ENCODE measurements around the gene URM1.

Gene URM1

DNA sequence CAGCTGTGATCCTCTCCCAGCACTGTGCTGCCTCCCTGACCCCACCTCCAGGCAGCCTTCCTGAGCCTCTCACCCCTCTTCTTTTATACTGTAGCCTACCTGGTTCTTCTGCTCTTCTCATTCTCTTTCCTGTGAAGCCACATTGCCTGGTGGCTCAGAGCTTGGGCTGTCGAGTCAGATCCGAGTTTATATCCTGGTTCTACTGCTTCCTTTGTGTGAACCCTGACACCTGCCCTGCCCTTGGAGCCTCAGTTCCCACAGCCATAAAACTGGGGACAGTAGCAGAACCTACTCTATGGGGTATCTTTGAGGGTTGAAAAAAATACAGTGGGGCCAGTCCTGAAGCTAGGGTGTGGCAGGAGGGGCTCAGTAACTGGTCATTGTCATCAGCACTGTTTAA is 22.0 kb upstream of the URM1 start:
- no peak for DNase-seq (ENCODE audit: low read depth)

DNA sequence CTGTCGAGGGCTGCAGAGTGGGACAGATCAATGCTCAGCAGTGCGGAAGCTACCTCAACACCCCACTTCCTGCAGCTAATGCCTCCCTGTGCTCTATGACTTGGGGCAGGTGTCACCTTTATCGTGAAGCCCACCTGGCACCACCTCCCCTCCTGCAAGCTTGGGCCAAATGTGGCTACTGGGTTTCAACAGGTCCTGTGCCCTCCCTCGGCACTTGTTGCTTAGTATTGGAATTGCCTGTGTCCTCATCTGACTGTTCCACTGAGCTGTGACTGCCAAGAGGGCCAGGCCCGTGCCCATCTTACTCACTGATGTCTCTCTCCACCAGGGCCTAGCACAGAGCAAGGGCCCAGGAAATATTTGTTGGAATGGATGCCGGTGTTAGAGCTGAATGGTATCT is 21.4 kb upstream of the URM1 start:
- DNase-seq (ENCODE audit: low read depth), result no peak

- DNase-seq (ENCODE audit: low read depth), result no peak
Observed at GRCh38 chr9:128355451-128355850, 15.7 kb upstream of the URM1 start.

GRCh38 chr9:128358090-128358489 is 13.1 kb upstream of the URM1 start:
- no peak for DNase-seq (ENCODE audit: low read depth)

- DNase-seq (ENCODE audit: low read depth), result no peak
Observed at GRCh38 chr9:128358861-128359260, 12.3 kb upstream of the URM1 start.

DNA sequence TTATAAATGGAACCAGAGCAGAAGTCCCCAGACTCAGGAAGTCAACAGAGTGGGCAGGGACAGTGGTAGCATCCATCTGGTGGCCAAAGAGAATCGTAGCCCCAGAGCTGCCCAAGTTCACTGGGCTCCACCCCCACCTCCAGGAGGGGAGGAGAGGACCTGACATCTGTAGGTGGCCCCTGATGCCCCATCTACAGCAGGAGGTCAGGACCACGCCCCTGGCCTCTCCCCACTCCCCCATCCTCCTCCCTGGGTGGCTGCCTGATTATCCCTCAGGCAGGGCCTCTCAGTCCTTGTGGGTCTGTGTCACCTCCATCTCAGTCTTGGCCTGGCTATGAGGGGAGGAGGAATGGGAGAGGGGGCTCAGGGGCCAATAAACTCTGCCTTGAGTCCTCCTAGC is 10.3 kb upstream of the URM1 start:
- DNase-seq (ENCODE audit: low read depth), result no peak

DNA sequence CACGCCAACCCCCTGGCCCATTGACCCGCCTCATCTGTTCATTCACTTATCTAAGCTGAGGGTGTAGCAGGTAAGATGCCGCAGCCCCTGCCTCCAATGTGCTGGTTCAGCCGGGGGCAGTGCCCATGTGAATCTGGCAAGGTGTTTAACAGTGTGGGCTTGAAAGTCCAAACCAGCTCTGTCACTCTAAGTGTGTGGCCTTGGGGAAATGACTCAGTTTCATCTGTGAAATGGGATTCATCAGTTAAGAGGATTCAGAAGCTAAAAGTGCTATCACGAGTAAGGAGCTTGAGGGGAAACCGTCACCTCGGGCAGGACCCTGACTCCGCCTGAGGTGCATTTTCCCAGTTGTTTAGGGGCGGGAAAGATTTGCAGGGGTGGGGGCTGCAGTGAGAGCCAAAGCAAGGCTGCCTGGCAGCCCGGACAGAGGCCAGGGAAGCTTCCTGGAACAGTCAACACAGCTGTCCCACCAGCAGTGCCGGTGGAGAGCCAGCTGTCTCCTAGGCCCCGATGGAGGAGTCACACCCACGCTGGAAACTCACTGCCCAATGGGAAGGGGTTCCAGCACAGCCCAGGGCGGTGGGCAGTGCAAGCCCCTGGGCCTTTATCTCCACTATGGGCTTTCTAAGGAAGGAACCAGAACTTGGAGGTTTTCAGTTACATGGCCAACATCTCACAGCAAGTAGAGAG is 9.7 kb upstream of the URM1 start:
- no peak for DNase-seq (ENCODE audit: low read depth)

GRCh38 chr9:128361986-128362646 is 9.1 kb upstream of the URM1 start:
- peak; percentile 77 for DNase-seq (ENCODE audit: low read depth)

- DNase-seq (ENCODE audit: low read depth), result no peak
Observed at GRCh38 chr9:128362774-128363173, 8.4 kb upstream of the URM1 start.

- no peak for DNase-seq (ENCODE audit: low read depth)
Observed at GRCh38 chr9:128365525-128365924, 5.6 kb upstream of the URM1 start.

DNA sequence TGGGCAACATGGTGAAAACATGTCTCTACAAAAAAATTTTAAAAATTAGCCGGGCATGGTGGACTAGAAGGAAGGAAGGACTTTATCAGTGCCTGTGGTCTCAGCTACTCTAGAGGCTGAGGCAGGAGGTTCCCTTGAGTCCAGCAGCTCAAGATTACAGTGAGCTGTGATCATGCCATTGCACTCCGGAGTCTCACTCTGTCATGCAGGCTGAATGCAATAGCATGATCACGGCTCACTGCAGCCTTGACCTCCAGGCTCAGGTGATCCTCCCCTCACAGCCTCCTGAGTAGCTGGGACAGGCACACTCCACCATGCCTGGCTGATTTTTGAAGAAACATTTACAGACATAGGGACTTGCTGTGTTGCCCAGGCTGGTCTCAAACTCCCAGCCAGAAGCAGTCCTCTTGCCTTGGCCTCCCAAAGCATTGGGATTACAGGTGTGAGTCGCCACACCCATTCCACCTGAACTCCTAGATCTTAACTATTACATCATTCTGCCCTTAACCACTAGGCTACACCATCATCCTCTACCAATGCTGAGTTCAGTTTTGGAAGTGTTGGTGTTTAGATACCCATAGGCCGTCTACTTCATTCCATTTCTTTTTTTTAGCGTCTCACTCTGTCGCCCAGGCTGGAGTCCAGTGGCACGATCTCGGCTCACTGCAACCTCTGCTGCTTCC is 2.0 kb upstream of the URM1 start:
- no peak for DNase-seq (ENCODE audit: low read depth)

GRCh38 chr9:128370367-128370751 is 815 bp upstream of the URM1 start:
- DNase-seq (ENCODE audit: low read depth), result no peak

DNA sequence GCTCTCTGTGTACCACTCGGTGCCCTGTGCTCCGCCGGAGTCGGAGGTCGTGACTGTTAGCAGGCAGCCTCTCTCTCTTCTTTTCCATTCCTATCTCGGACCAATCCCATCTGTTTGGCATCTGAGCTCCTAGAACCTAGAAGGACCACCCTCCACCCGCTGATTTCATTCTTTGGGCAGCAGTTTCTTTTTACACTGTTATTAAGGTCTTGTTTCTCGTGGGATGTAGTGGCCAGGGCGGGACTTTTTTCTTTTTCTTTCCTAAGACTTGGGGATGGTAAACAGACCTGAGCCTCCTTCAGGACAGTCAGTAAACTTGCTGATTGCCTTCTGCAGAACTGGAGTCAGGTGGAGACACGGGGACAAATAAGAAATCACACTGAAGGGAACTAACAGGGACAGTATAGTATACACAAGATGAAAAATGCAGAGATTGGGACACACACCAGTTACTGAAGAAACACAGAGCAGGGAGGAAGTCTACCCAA is 500 bp downstream of the URM1 start:
- DNase-seq (ENCODE audit: low read depth), result no peak

GRCh38 chr9:128372188-128372641 is 1.0 kb downstream of the URM1 start:
- DNase-seq (ENCODE audit: low read depth), result no peak

GRCh38 chr9:128372784-128373183 is 1.6 kb downstream of the URM1 start:
- no peak for DNase-seq (ENCODE audit: low read depth)

DNA sequence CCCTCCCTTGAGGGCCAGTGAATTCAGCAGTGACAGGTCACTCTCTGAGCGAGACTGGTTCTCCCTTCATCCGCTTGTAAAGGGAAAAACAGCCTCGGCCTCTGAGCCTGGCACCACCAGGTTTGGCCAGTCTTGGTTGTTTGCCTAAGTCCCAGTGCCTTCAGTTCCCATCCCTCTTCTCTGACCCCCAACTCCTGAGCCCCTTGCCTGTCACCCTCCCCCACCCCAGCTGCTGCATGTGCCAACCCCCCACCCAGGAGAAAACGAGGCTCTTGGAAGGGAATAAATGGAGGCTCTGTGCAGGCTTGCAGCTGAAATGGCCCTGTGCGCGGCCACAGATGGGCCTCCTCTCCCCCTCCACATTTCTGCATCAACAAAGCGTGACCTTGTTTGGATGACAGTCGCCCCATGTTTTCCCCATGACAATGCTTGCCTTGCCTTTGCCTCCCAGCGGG is 3.1 kb downstream of the URM1 start:
- no peak for DNase-seq (ENCODE audit: low read depth)

DNA sequence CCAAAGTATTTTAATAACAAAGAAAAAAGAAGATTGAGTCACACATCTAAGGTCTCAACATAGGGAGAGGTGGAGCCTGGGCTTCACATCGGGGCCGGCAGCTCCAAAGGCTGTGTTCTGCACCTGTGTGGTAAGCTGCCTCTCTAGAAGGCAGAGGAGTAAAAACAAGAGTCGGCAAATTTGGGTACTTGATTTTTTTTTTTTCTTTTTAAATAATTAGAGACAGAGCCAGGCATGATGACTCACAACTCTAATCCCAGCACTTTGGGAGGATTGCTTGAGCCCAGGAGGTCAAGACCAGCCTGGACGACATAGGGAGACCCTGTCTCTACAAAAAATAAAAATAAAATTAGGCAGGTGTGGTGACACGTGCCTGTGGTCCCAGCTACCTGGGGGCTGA is 4.7 kb downstream of the URM1 start:
- no peak for DNase-seq (ENCODE audit: low read depth)

DNA sequence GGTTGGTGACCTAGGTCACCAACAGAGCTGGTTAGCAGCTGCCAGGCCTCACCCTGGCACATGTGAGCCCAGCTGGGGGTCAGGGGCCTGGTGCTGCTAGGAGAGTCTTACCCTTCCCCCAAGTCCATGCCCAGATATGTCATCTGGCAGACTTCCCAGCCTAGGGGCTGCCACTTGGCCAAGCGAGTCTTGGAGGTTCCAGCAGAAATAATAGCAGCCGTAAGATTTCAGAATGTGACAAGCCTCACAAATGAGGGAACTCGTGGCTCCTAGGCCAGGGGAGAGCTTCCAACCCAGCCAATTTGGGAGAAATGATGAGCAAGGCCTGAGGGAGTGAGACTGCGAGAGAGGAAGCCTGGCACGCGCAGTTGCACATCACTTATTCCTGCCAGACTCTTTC is 11.1 kb downstream of the URM1 start:
- no peak for DNase-seq (ENCODE audit: low read depth)

GRCh38 chr9:128383007-128383753 is 12.0 kb downstream of the URM1 start:
- DNase-seq (ENCODE audit: low read depth), result no peak

GRCh38 chr9:128383791-128384190 is 12.6 kb downstream of the URM1 start:
- DNase-seq (ENCODE audit: low read depth), result no peak

GRCh38 chr9:128384801-128385495 is 13.8 kb downstream of the URM1 start:
- no peak for DNase-seq (ENCODE audit: low read depth)

Data from HS-27A (cell line).